ENCODE measurements around the gene LSR. TPM values are rescaled to one million over a fixed set of nuclear protein-coding genes. Genes with fewer than 3 reads are reported as not detected.
A peak's percentile ranks its signal among the peaks of the same experiment; 100 is the strongest.

LSR gene
- total RNA-seq, 4 donors from 2014 or later, result 67.4 to 105 (median 80.8) TPM

DNA sequence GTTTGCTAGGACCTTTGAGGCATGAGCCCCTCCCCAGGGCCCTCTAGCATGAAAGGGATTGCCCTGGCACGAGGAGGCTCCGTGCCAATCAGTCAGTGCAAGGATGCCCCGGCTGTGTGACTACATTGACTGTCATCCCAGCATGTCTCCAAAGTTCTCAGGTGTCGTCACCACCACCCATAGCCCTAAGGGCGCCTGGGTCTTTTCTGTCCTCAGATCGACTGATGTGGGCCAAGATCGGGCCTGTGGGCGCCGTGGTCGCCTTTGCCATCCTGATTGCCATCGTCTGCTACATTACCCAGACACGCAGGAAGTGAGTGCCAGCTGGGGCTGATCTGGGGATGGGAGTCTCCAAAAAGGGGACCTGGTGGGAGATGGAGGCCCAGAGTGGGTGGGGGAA, 61.5 kb downstream of the LSR start:
- no peak for TF ChIP-seq POLR2AphosphoS5 (IDR thresholded peaks at IDR 0.05)
- TF ChIP-seq POLR2A (IDR thresholded peaks at IDR 0.05), result no peak
- no peak for TF ChIP-seq CTCF (IDR thresholded peaks at IDR 0.05)
- TF ChIP-seq EP300 (IDR thresholded peaks at IDR 0.05), result no peak
- 95% methylated on average over 12 of the region's 12 CpGs for WGBS
- DNase-seq (ENCODE audit: low spot score in 2 of 2), result peak in 1 of 2 donors; percentile 35
- no peaks in the 10 kb centered on the region for H3K36me3 ChIP-seq
- H3K27ac ChIP-seq, result no peak overlapping the region
- no peaks in the 10 kb centered on the region for H3K27me3 ChIP-seq
- H3K4me1 ChIP-seq, result no peaks in the 10 kb centered on the region
- H3K9me3 ChIP-seq, result no peaks in the 10 kb centered on the region
- H3K4me3 ChIP-seq, result no peak overlapping the region

DNA sequence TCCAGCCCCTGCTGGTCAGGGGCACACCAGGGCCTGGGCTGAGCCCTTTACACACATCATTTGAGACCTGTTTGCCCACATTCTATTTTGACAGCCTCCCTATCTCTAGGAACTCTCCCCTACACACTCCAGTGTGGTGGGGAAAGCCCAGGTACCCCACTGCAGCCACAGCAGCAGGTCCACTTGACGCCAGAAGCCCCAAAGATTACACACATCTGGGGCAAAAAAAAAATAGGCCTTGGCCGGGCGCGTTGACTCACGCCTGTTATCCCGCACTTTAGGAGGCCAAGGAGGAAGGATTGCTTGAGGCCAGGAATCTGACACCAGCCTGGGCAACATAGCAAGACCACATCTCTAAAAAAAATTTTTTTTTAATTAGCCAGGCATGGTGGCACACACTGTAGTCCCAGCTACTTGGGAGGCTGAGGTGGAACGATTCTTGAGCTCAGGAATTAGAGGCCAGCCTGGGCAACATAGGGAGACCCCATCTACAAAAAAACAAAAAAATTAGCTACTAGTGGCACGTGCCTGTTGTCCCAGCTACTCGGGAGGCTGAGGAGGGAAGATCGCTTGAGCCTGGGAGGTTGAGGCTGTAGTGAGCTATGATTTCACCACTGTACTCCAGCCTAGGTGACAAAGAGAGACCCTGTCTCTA, 62.1 kb downstream of the LSR start:
- Histone ChIP-seq H3K27ac (no peak overlapping the region), H3K27me3 (no peaks in the 10 kb centered on the region), H3K9me3 (no peaks in the 10 kb centered on the region), H3K4me3 (no peak overlapping the region), H3K4me1 (no peaks in the 10 kb centered on the region), H3K36me3 (no peaks in the 10 kb centered on the region)
- no peak for TF ChIP-seq POLR2A (IDR thresholded peaks at IDR 0.05)
- TF ChIP-seq POLR2AphosphoS5 (IDR thresholded peaks at IDR 0.05), result no peak
- no peak for TF ChIP-seq EP300 (IDR thresholded peaks at IDR 0.05)
- no peak for TF ChIP-seq CTCF (IDR thresholded peaks at IDR 0.05)
- no peak for DNase-seq (ENCODE audit: low spot score in 2 of 2)
- WGBS, result 93% methylated on average over 10 of the region's 10 CpGs

- H3K9me3 ChIP-seq, result no peaks in the 10 kb centered on the region
- H3K27me3 ChIP-seq, result no peaks in the 10 kb centered on the region
- H3K36me3 ChIP-seq, result no peaks in the 10 kb centered on the region
- H3K4me3 ChIP-seq, result no peak overlapping the region
- WGBS, result 79% methylated on average over 12 of the region's 21 CpGs
- TF ChIP-seq EP300 (IDR thresholded peaks at IDR 0.05) (no peak), POLR2A (IDR thresholded peaks at IDR 0.05) (no peak), CTCF (IDR thresholded peaks at IDR 0.05) (no peak), POLR2AphosphoS5 (IDR thresholded peaks at IDR 0.05) (no peak)
- no peaks in the 10 kb centered on the region for H3K4me1 ChIP-seq
- no peak overlapping the region for H3K27ac ChIP-seq
- DNase-seq (ENCODE audit: low spot score in 2 of 2), result no peak
Observed at GRCh38 chr19:35311901-35312665, 63.3 kb downstream of the LSR start.

GRCh38 chr19:35313587-35313986, 64.8 kb downstream of the LSR start:
- no peak for TF ChIP-seq POLR2AphosphoS5 (IDR thresholded peaks at IDR 0.05)
- no peak for DNase-seq (ENCODE audit: low spot score in 2 of 2)

DNA sequence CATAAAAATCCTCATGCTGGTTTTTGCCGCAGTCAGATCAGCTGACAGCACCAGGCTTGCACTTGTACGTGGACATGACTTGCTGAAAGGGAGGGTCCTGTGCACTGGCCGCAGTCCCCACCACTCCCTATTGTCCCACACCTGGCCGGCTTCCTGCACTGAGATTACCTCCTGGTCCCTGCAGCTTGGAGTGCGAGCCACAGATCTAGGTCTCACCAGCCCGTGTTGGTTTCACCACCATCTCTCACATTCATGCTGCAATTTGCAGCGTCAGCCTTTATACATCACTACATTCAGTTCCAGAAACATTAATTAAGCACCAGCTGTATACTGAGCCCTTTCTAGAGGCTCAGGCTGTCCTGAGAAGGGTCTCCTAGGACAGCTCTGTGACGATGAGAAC, 65.2 kb downstream of the LSR start:
- peaks cover 6% of the 10 kb centered on the region for H3K4me1 ChIP-seq
- 83% methylated on average over 8 of the region's 8 CpGs for WGBS
- H3K27ac ChIP-seq, result no peak overlapping the region
- H3K27me3 ChIP-seq, result no peaks in the 10 kb centered on the region
- no peak for TF ChIP-seq POLR2AphosphoS5 (IDR thresholded peaks at IDR 0.05)
- TF ChIP-seq CTCF (IDR thresholded peaks at IDR 0.05), result no peak
- H3K4me3 ChIP-seq, result no peak overlapping the region
- no peaks in the 10 kb centered on the region for H3K36me3 ChIP-seq
- DNase-seq (ENCODE audit: low spot score in 2 of 2), result no peak
- no peaks in the 10 kb centered on the region for H3K9me3 ChIP-seq

More at GRCh38 chr19:35313587-35313986, 64.8 kb downstream of the LSR start:
- Histone ChIP-seq H3K27me3 (no peaks in the 10 kb centered on the region), H3K4me1 (peaks cover 3% of the 10 kb centered on the region), H3K27ac (no peak overlapping the region), H3K9me3 (no peaks in the 10 kb centered on the region), H3K4me3 (no peak overlapping the region), H3K36me3 (no peaks in the 10 kb centered on the region)
- WGBS, result 33% methylated on average over 7 of the region's 7 CpGs

Measured in suprapubic skin (tissue), 4 donors.